DOHH2 (cell line): ENCODE measurements around the gene CBFA2T3.

Source experiments
- H3F3A ChIP-seq: fragments of 200-600 bp; sonication (generic), shearing (Covaris generic); 2 replicates; pipeline ENCODE4 v1.6.0; 2016; ENCODE audit warnings: antibody characterized with exemption, mild to moderate bottlenecking; ENCODE audit not compliant: control insufficient read depth, insufficient read depth
- H3K27ac ChIP-seq: fragments of 200-600 bp; sonication (generic); 2 replicates; pipeline ENCODE4 v1.5.1; 2014; ENCODE audit warnings: low read depth, mild to moderate bottlenecking, low read length, moderate library complexity
- H3K27me3 ChIP-seq: fragments of 200-600 bp; sonication (generic); 2 replicates; pipeline ENCODE4 v1.6.1; 2014; ENCODE audit warnings: mild to moderate bottlenecking, low read length, mixed read lengths; ENCODE audit not compliant: control insufficient read depth
- H3K36me3 ChIP-seq: fragments of 200-600 bp; sonication (generic); 2 replicates; pipeline ENCODE4 v1.6.1; 2014; ENCODE audit warnings: mild to moderate bottlenecking, low read length, moderate library complexity, mixed read lengths; ENCODE audit not compliant: control insufficient read depth
- H3K4me1 ChIP-seq: fragments of 200-600 bp; sonication (generic); 2 replicates; pipeline ENCODE4 v1.6.1; 2014; ENCODE audit warnings: mild to moderate bottlenecking, low read length, mixed read lengths; ENCODE audit not compliant: control insufficient read depth
- H3K4me2 ChIP-seq: fragments of 200-600 bp; sonication (generic); 2 replicates; pipeline ENCODE4 v1.6.0; 2014; ENCODE audit warnings: mild to moderate bottlenecking, low read length, moderate library complexity
- H3K4me3 ChIP-seq: fragments of 200-600 bp; sonication (generic); 2 replicates; pipeline ENCODE4 v1.5.1; 2014; ENCODE audit warnings: mild to moderate bottlenecking, low read length, mixed read lengths
- H3K79me2 ChIP-seq: fragments of 200-600 bp; sonication (generic); 2 replicates; pipeline ENCODE4 v1.6.1; 2014; ENCODE audit warnings: mild to moderate bottlenecking, low read length, mixed read lengths; ENCODE audit not compliant: control insufficient read depth
- H3K9me2 ChIP-seq: fragments of 200-600 bp; sonication (generic); replicated peaks from 2 replicates; pipeline ENCODE4 v1.6.1; 2014; ENCODE audit warnings: mild to moderate bottlenecking, low read length, mixed read lengths; ENCODE audit not compliant: control insufficient read depth
- H3K9me3 ChIP-seq: fragments of 200-600 bp; sonication (generic); 2 replicates; pipeline ENCODE4 v1.6.1; 2014; ENCODE audit warnings: antibody characterized with exemption, low read length, mixed read lengths; ENCODE audit not compliant: control insufficient read depth, insufficient read depth
- H4K20me1 ChIP-seq: fragments of 200-600 bp; sonication (generic); 2 replicates; pipeline ENCODE4 v1.6.0; 2014; ENCODE audit warnings: low read depth, mild to moderate bottlenecking, antibody characterized with exemption, low read length, moderate library complexity; ENCODE audit not compliant: control insufficient read depth, insufficient read depth
- EZH2phosphoT487 ChIP-seq: fragments of 200-600 bp; sonication (generic); IDR thresholded peaks from 2 replicates; pipeline ENCODE4 v1.6.1; 2017; ENCODE audit warnings: borderline replicate concordance, mild to moderate bottlenecking, antibody characterized with exemption, low read length, moderate library complexity, mixed read lengths
- TF ChIP-seq, protein P1 (sequence below): fragments of 200-600 bp; sonication (generic); IDR thresholded peaks from one replicate; pipeline ENCODE4 v1.5.1; 2014; ENCODE audit warnings: antibody characterized with exemption, mild to moderate bottlenecking, low read depth, low read length; ENCODE audit not compliant: poor library complexity, severe bottlenecking

Gene CBFA2T3

DNA sequence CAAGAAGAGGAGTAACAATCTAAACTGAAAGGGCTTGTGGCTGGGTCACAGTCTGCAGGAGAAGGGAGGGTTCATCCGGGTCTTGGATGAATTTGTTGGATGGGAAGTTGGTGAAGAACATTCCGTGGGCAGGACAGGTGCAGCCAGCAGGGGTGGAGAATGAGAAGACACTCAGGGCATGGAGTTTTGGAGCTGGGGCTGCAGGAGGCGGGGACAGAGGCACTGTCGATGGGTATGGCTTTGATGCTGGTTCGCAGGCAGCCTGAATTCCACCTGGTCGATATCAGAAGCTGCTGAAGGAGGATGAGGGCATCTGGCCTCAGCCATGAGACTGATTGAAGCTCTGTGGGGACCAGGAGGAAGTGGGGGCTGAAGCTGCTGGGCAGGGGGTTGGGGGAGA lies 36.1 kb upstream of the CBFA2T3 start:
- no peaks in the 10 kb centered on the region for H4K20me1 ChIP-seq
- no peak overlapping the region for H3K4me3 ChIP-seq
- H3K36me3 ChIP-seq: no peaks in the 10 kb centered on the region
- TF ChIP-seq, protein P1, sequence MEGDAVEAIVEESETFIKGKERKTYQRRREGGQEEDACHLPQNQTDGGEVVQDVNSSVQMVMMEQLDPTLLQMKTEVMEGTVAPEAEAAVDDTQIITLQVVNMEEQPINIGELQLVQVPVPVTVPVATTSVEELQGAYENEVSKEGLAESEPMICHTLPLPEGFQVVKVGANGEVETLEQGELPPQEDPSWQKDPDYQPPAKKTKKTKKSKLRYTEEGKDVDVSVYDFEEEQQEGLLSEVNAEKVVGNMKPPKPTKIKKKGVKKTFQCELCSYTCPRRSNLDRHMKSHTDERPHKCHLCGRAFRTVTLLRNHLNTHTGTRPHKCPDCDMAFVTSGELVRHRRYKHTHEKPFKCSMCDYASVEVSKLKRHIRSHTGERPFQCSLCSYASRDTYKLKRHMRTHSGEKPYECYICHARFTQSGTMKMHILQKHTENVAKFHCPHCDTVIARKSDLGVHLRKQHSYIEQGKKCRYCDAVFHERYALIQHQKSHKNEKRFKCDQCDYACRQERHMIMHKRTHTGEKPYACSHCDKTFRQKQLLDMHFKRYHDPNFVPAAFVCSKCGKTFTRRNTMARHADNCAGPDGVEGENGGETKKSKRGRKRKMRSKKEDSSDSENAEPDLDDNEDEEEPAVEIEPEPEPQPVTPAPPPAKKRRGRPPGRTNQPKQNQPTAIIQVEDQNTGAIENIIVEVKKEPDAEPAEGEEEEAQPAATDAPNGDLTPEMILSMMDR: no peak
- no peak overlapping the region for H3K4me2 ChIP-seq
- no peaks in the 10 kb centered on the region for H3K9me2 ChIP-seq
- H3K4me1 ChIP-seq: no peaks in the 10 kb centered on the region
- H3K27me3 ChIP-seq: peaks cover 15% of the 10 kb centered on the region; the same call in 1 of the 2 replicates
- H3K27ac ChIP-seq: no peak overlapping the region
- H3F3A ChIP-seq: no peaks in the 10 kb centered on the region
- no peaks in the 10 kb centered on the region for H3K79me2 ChIP-seq
- 0 out of 2 replicates have a peak, but pooled peaks cover 2% of the 10 kb centered on the region for H3K9me3 ChIP-seq

DNA sequence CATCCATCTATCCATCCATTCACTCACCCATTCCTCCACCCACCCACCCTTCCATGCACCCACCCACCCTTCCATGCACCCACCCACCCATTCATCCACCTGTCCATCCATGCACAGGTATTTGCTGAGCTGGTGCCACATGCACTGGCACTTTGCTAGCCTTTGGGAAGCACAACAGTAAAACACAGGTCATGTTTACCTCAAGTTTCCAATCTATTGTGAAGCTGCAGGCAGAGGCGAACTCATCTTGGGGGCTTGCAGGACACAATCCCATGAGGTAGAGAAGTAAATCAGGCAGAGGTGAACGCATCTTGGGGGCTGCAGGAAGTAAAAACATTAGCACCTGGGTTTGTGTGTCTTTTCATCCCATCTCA lies 35.6 kb upstream of the CBFA2T3 start:
- H3K36me3 ChIP-seq: no peaks in the 10 kb centered on the region
- no peaks in the 10 kb centered on the region for H3K79me2 ChIP-seq
- TF ChIP-seq, protein P1: no peak
- TF ChIP-seq EZH2phosphoT487: no peak
- no peak overlapping the region for H3K4me2 ChIP-seq
- no peak overlapping the region for H3K4me3 ChIP-seq
- no peaks in the 10 kb centered on the region for H4K20me1 ChIP-seq
- H3K27me3 ChIP-seq: peaks cover 12% of the 10 kb centered on the region
- no peak overlapping the region for H3K27ac ChIP-seq
- H3K9me2 ChIP-seq: no peaks in the 10 kb centered on the region
- 0 out of 2 replicates have a peak, but pooled peaks cover 2% of the 10 kb centered on the region for H3K9me3 ChIP-seq
- H3K4me1 ChIP-seq: no peaks in the 10 kb centered on the region
- no peaks in the 10 kb centered on the region for H3F3A ChIP-seq

DNA sequence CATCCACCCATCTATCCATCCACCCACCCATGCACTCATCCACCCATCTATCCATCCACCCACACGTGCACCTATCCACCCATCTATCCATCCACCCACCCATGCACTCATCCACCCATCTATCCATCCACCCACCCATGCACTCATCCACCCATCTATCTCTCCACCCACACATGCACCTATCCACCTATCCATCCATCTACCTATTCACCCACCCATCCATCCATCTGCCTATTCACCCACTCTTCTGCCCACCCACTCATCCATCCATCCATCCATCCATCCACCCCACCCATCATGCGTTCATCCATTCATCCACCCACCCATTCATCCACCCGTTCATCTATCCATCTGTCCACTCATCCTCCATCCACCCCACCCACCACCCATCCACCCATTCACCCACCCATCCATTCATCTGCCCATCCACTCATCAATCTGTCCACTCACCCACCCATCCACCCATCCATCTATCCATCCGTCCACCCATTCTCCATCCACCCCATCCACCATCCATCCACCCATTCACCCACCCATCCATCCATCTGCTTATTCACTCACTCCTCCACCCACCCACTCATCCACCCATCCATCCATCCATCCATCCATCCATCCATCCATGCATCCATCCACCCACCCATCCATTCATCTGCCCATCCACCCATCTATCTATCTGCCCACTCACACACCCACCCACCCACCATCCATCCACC lies 35.1 kb upstream of the CBFA2T3 start:
- H3K27me3 ChIP-seq: peaks cover 17% of the 10 kb centered on the region
- H4K20me1 ChIP-seq: no peaks in the 10 kb centered on the region

More for the DNA sequence above, 35.1 kb upstream of the CBFA2T3 start:
- Histone ChIP-seq H3F3A (no peaks in the 10 kb centered on the region), H3K4me2 (no peak overlapping the region), H3K27ac (no peak overlapping the region), H3K4me1 (no peaks in the 10 kb centered on the region), H3K9me2 (no peaks in the 10 kb centered on the region), H3K4me3 (no peak overlapping the region), H3K36me3 (no peaks in the 10 kb centered on the region), H3K9me3 (0 out of 2 replicates have a peak, but pooled peaks cover 2% of the 10 kb centered on the region), H3K79me2 (no peaks in the 10 kb centered on the region)
- no peak for TF ChIP-seq EZH2phosphoT487
- TF ChIP-seq, protein P1: no peak
